Spleen (tissue), 11 donors: ENCODE measurements around the gene ZNF808. TPM values are rescaled to one million over a fixed set of nuclear protein-coding genes. Genes with fewer than 3 reads are reported as not detected.
"Not testable (repeated sequence)": the region's sequence is repeated elsewhere in the genome, so short reads cannot be mapped to it uniquely, and the experiment has no call there.

Source experiments
- DNase-seq: peaks from one replicate; pipeline ENCODE4 v3.0.0-alpha.2; 2020
- H3K27ac ChIP-seq, 8 donors: fragments of 200-600 bp; sonication (generic) in 7 of 8; 1 replicate in 4 of 8; 2 replicates in 4 of 8; pipeline versions ENCODE4 v1.5.0 to v1.8.0; 2016 to 2021; ENCODE audit warnings: inconsistent platforms in 4 of 8, mild to moderate bottlenecking in 4 of 8, moderate library complexity in 1 of 8
- H3K27me3 ChIP-seq, 7 donors: fragments of 200-600 bp; sonication (generic) in 6 of 7; replicated peaks in 1 of 7; 1 replicate in 4 of 7; 2 replicates in 3 of 7; pipeline versions ENCODE4 v1.5.0 to v1.8.0; 2016 to 2021; ENCODE audit warnings: inconsistent platforms in 3 of 7, mild to moderate bottlenecking in 1 of 7
- H3K36me3 ChIP-seq, 6 donors: fragments of 200-600 bp; sonication (generic) in 5 of 6; 1 replicate in 4 of 6; 2 replicates in 2 of 6; pipeline versions ENCODE4 v1.5.0 to v1.8.0; 2016 to 2021; ENCODE audit warnings: inconsistent platforms in 2 of 6
- H3K4me1 ChIP-seq, 6 donors: fragments of 200-600 bp; sonication (generic) in 5 of 6; 1 replicate in 3 of 6; 2 replicates in 3 of 6; pipeline versions ENCODE4 v1.5.0 to v1.8.0; 2016 to 2021; ENCODE audit warnings: inconsistent platforms in 3 of 6
- H3K4me3 ChIP-seq, 8 donors: fragments of 200-600 bp; sonication (generic) in 7 of 8; 1 replicate in 4 of 8; 2 replicates in 4 of 8; pipeline versions ENCODE4 v1.5.0 to v1.8.0; 2016 to 2021; ENCODE audit warnings: inconsistent platforms in 4 of 8, mild to moderate bottlenecking in 4 of 8, moderate library complexity in 2 of 8
- H3K9me3 ChIP-seq, 8 donors: fragments of 200-600 bp; sonication (generic) in 7 of 8; 1 replicate in 4 of 8; 2 replicates in 4 of 8; pipeline versions ENCODE4 v1.5.0 to v1.8.0; 2016 to 2021; ENCODE audit warnings: inconsistent platforms in 4 of 8
- POLR2A ChIP-seq, 3 donors: fragments of 450-650 bp; IDR thresholded peaks; one replicate each; pipeline ENCODE4 v1.5.1; 2017; ENCODE audit warnings: antibody characterized with exemption in 3 of 3, mild to moderate bottlenecking in 1 of 3
- POLR2AphosphoS5 ChIP-seq, 3 donors: sonication (generic); formaldehyde crosslinking; IDR thresholded peaks; one replicate each; pipeline ENCODE4 v1.5.1; 2017; ENCODE audit warnings: antibody characterized with exemption in 3 of 3
- WGBS, 5 donors: extraction: QIAGEN DNeasy Blood & Tissue Kit in 3 of 5; methylation state at CpG; one replicate each; pipeline versions ENCODE4 v1.1.5 to v1.1.7; 2013 to 2018; 5-methylcytosine and 5-hydroxymethylcytosine counted together
- intact Hi-C: fragments of 100-400 bp; cut with DNase I; formaldehyde crosslinking; loops from one replicate; pipeline ENCODE4 v1.15.0; 2023; ENCODE audit warnings: low total_unique reads
- polyA plus RNA-seq, 3 donors: library from polyadenylated mRNA; stranded (reverse); fragments of 200-250 nt; gene quantifications; one replicate each; pipeline ENCODE4 v1.2.1, GENCODE V29; 2013
- total RNA-seq, 7 donors: library from RNA; depleted of rRNA in 3 of 7; stranded (reverse); fragments of >200 nt in 3 of 7; fragmentation: NEBNext Ultra II Directional in 4 of 7; extraction: Animal tissue kit (Norgen Biotek cat#: 25700) in 4 of 7; gene quantifications; one replicate each; pipeline versions ENCODE4 v1.1.0 to v1.2.1, GENCODE V29; 2016 to 2021
- TF ChIP-seq, protein P1 (sequence below), 11 experiments: fragments of 200-600 bp in 7 of 11; fragments of 450-650 bp in 4 of 11; sonication (generic) in 4 of 11; IDR thresholded peaks in 8 of 11; conservative IDR thresholded peaks in 3 of 11; 1 replicate in 7 of 11; 2 replicates in 4 of 11; pipeline versions ENCODE4 v1.4.0 to v1.8.0; 2016 to 2021; ENCODE audit warnings: antibody characterized with exemption in 11 of 11, inconsistent platforms in 4 of 11, mild to moderate bottlenecking in 1 of 11
- donor health status: healthy with polysubstance abuse.
- donor health status: DM: no; HTN: no; CAD: no; lungs with moderate emphysema.
- donor health status: DM: no; HTN: no; CAD: no.
- donor health status: Bipolar disorder and iron deficiency.
- donor health status: healthy.
- donor health status: DM: no; HTN: no; CAD: no.
- donor health status: DM: yes; HTN: yes; CAD: no.

ZNF808 gene
- total and polyA plus RNA-seq, 10 donors, result 1.6 to 36.3 (median 27.9) TPM

DNA sequence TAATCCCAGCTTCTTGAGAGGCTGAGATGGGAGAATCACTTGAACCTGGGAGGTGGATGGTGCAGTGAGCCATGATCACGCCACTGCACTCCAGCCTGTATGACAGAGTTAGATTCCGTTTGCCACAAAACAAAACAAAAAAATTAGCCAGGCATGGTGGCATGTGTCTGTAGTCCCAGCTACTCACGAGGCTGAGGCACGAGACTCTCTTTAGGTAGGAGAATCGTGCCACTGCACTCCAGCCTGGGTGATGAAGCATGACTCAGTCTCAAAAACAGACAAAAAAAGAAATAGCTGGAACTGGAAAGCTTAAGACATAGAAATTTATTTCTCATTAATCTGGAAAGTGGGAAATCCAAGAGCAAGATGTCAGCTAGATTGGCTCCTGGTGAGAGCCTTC lies 20.2 kb upstream of the ZNF808 start:
- Histone ChIP-seq H3K27ac (no peak overlapping the region), H3K4me1 (no peaks in the 10 kb centered on the region), H3K9me3 (peaks cover 0 to 100% (median 100%) of the 10 kb centered on the region in 8 donors), H3K27me3 (no peaks in the 10 kb centered on the region), H3K36me3 (peaks cover 0 to 100% (median 46%) of the 10 kb centered on the region in 6 donors), H3K4me3 (no peak overlapping the region)
- intact Hi-C loops, result no loop called here
- DNase-seq, result no peak
- WGBS, 5 donors, result 89 to 94% (median 91%) methylated on average over 5 of the region's 5 CpGs
- no peak for TF ChIP-seq POLR2A (IDR thresholded peaks at IDR 0.05)

GRCh38 chr19:52516191-52516590 lies 11.3 kb upstream of the ZNF808 start:
- TF ChIP-seq, protein P1, sequence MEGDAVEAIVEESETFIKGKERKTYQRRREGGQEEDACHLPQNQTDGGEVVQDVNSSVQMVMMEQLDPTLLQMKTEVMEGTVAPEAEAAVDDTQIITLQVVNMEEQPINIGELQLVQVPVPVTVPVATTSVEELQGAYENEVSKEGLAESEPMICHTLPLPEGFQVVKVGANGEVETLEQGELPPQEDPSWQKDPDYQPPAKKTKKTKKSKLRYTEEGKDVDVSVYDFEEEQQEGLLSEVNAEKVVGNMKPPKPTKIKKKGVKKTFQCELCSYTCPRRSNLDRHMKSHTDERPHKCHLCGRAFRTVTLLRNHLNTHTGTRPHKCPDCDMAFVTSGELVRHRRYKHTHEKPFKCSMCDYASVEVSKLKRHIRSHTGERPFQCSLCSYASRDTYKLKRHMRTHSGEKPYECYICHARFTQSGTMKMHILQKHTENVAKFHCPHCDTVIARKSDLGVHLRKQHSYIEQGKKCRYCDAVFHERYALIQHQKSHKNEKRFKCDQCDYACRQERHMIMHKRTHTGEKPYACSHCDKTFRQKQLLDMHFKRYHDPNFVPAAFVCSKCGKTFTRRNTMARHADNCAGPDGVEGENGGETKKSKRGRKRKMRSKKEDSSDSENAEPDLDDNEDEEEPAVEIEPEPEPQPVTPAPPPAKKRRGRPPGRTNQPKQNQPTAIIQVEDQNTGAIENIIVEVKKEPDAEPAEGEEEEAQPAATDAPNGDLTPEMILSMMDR (IDR thresholded peaks at IDR 0.05 in 8 of 11, conservative IDR thresholded peaks at IDR 0.05 in 3 of 11), result no peak
- TF ChIP-seq POLR2A (IDR thresholded peaks at IDR 0.05) (no peak), POLR2AphosphoS5 (IDR thresholded peaks at IDR 0.05) (no peak)
- WGBS, 5 donors, result 80 to 91% (median 83%) methylated on average over 4 to 5 of the region's 5 CpGs
- Histone ChIP-seq H3K9me3 (peaks cover 0 to 100% (median 90%) of the 10 kb centered on the region in 8 donors), H3K27me3 (no peaks in the 10 kb centered on the region), H3K4me1 (no peaks in the 10 kb centered on the region), H3K4me3 (no peak overlapping the region), H3K27ac (no peak overlapping the region), H3K36me3 (peaks cover 0 to 29% (median 3%) of the 10 kb centered on the region in 6 donors)
- DNase-seq, result no peak
- intact Hi-C loops, result no loop called here

- Histone ChIP-seq H3K9me3 (peaks cover 0 to 100% (median 86%) of the 10 kb centered on the region in 8 donors), H3K27me3 (no peaks in the 10 kb centered on the region), H3K36me3 (peaks cover 0 to 15% (median 0%) of the 10 kb centered on the region in 6 donors), H3K4me1 (no peaks in the 10 kb centered on the region), H3K4me3 (no peak overlapping the region), H3K27ac (no peak overlapping the region)
- WGBS, 5 donors, result 18 to 39% (median 29%) methylated on average over 2 of the region's 2 CpGs
- TF ChIP-seq POLR2A (IDR thresholded peaks at IDR 0.05), result no peak
- TF ChIP-seq, protein P1 (IDR thresholded peaks at IDR 0.05 in 8 of 11, conservative IDR thresholded peaks at IDR 0.05 in 3 of 11), result no peak
- no peak for TF ChIP-seq POLR2AphosphoS5 (IDR thresholded peaks at IDR 0.05)
- intact Hi-C loops, result no loop called here
- DNase-seq, result no peak
Measured at GRCh38 chr19:52518646-52519045, 8.8 kb upstream of the ZNF808 start.

GRCh38 chr19:52519175-52519574 lies 8.3 kb upstream of the ZNF808 start:
- intact Hi-C loops, H3K4me1 ChIP-seq, H3K27me3 ChIP-seq, H3K27ac ChIP-seq, H3K4me3 ChIP-seq, DNase-seq: not testable (repeated sequence)
- peaks cover 0 to 15% (median 0%) of the 10 kb centered on the region in 6 donors for H3K36me3 ChIP-seq
- peaks cover 0 to 99% (median 86%) of the 10 kb centered on the region in 8 donors for H3K9me3 ChIP-seq
- 65 to 86% (median 77%) methylated on average over 5 to 7 of the region's 7 CpGs for WGBS, 5 donors

DNA sequence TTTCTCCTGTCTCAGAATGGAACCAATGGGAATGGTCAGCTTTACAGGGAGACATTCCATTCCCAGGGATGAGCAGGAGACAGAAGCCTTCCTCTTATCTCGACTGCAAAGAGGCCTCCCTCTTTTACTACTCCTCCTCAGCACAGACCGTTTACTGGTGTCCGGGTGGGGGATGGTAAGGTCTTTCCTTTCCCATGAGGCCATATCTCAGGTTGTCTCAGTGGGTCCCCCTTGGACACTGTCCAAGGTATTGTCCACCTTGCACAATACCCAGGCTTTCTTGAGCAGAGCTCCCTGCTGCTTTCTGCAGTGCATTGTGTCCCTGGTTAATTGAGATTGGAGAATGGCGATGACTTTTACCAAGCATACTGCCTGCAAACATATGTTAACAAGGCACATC lies 7.5 kb upstream of the ZNF808 start:
- intact Hi-C loops, result no loop called here
- Histone ChIP-seq H3K4me3 (no peak overlapping the region), H3K27me3 (no peaks in the 10 kb centered on the region), H3K9me3 (peaks cover 0 to 99% (median 83%) of the 10 kb centered on the region in 8 donors), H3K27ac (no peak overlapping the region), H3K4me1 (no peaks in the 10 kb centered on the region), H3K36me3 (peaks cover 0 to 15% (median 0%) of the 10 kb centered on the region in 6 donors)
- WGBS, 5 donors, result 46 to 53% (median 50%) methylated on average over 4 of the region's 4 CpGs
- no peak for TF ChIP-seq POLR2A (IDR thresholded peaks at IDR 0.05)
- TF ChIP-seq, protein P1 (IDR thresholded peaks at IDR 0.05 in 8 of 11, conservative IDR thresholded peaks at IDR 0.05 in 3 of 11), result no peak
- TF ChIP-seq POLR2AphosphoS5 (IDR thresholded peaks at IDR 0.05), result no peak
- DNase-seq, result no peak
